RCC 7860 (cell line): Measurements from ENCODE around the gene STMN3.

ENCODE experiments used
- DNase-seq: peaks from one replicate; pipeline ENCODE4 v3.0.0-alpha.2; 2015; ENCODE audit warnings: low spot score
- FAIRE-seq: peaks from 2 replicates; lab custom pipeline; 2012; peaks lifted over from hg19 to GRCh38; lab: Jason Lieb, UNC

STMN3 gene

GRCh38 chr20:63591147-63591533 is 62.1 kb downstream of the STMN3 start:
- FAIRE-seq = no peak
- no peak for DNase-seq

- FAIRE-seq = no peak
- DNase-seq = no peak
Measured at GRCh38 chr20:63590218-63591146, 62.7 kb downstream of the STMN3 start.
